ENCODE data around the gene WSCD2.

Gene WSCD2

DNA sequence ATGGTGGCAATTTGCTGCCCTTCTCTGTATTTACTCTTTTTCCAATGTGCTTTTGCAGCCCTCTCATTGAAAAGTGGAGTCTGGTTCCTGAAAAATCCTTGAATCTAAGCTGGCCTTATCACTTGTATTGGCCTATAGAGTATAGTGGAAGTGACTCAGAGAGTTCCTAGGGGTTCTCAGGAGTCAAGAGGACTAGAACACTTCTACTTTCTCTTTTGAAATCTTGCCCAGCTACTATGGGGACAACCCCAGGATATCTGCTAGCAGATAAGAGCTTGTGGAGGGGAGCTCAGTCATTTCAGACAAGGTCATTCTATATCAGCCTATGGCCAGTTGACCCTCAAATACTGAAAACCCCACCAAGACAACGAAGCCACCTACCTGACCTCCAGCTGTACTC lies 26.7 kb upstream of the WSCD2 start:
- Mint-ChIP-seq H3K27ac (no peak overlapping the region), H3K4me1 (no peaks in the 10 kb centered on the region), H3K9me3 (no peaks in the 10 kb centered on the region), H3K27me3 (ENCODE audit: low read depth) (peaks cover 17% of the 10 kb centered on the region), H3K36me3 (ENCODE audit: low read depth) (no peaks in the 10 kb centered on the region), H3K4me3 (no peak overlapping the region)
- no peak for TF ChIP-seq CTCF (IDR thresholded peaks at IDR 0.05; ENCODE audit: unreplicated experiment in 3 of 3)

GRCh38 chr12:108103087-108103486 lies 26.0 kb upstream of the WSCD2 start:
- Mint-ChIP-seq H3K27me3 (ENCODE audit: low read depth) (peaks cover 15% of the 10 kb centered on the region), H3K27ac (no peak overlapping the region), H3K36me3 (ENCODE audit: low read depth) (no peaks in the 10 kb centered on the region), H3K4me1 (no peaks in the 10 kb centered on the region), H3K9me3 (no peaks in the 10 kb centered on the region), H3K4me3 (no peak overlapping the region)
- no peak for TF ChIP-seq CTCF (IDR thresholded peaks at IDR 0.05; ENCODE audit: unreplicated experiment in 3 of 3)

- no peak overlapping the region for H3K27ac Mint-ChIP-seq
- no peaks in the 10 kb centered on the region for H3K36me3 Mint-ChIP-seq (ENCODE audit: low read depth)
- no peaks in the 10 kb centered on the region for H3K4me1 Mint-ChIP-seq
- TF ChIP-seq CTCF (IDR thresholded peaks at IDR 0.05; ENCODE audit: unreplicated experiment in 3 of 3) = no peak
- H3K27me3 Mint-ChIP-seq (ENCODE audit: low read depth) = peaks cover 10% of the 10 kb centered on the region
- H3K9me3 Mint-ChIP-seq = no peaks in the 10 kb centered on the region
- no peak overlapping the region for H3K4me3 Mint-ChIP-seq
Observed at GRCh38 chr12:108103517-108103916, 25.6 kb upstream of the WSCD2 start.

DNA sequence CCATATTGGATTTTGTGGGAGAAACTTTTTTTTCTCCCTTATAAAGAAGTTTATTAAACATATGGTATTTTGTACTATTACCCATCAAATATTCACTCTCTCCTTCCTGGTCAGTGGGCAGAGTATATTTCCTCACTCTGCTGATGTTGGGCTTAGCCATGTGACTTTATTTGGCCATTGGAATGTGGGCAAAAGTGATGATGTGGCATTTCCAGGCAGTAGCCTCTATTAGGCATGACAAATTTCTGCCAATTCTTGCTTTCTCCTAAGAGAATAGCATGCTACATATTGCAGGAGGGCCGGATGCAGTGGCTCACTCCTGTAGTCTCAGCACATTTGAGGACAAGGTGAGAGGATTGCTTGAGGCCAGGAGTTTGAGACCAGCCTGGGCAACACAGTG lies 24.4 kb upstream of the WSCD2 start:
- H3K36me3 Mint-ChIP-seq (ENCODE audit: low read depth) = no peaks in the 10 kb centered on the region
- H3K27me3 Mint-ChIP-seq (ENCODE audit: low read depth) = peaks cover 5% of the 10 kb centered on the region
- H3K27ac Mint-ChIP-seq = no peak overlapping the region
- H3K4me1 Mint-ChIP-seq = no peaks in the 10 kb centered on the region
- no peak for TF ChIP-seq CTCF (IDR thresholded peaks at IDR 0.05; ENCODE audit: unreplicated experiment in 3 of 3)
- H3K4me3 Mint-ChIP-seq = no peak overlapping the region
- H3K9me3 Mint-ChIP-seq = no peaks in the 10 kb centered on the region

DNA sequence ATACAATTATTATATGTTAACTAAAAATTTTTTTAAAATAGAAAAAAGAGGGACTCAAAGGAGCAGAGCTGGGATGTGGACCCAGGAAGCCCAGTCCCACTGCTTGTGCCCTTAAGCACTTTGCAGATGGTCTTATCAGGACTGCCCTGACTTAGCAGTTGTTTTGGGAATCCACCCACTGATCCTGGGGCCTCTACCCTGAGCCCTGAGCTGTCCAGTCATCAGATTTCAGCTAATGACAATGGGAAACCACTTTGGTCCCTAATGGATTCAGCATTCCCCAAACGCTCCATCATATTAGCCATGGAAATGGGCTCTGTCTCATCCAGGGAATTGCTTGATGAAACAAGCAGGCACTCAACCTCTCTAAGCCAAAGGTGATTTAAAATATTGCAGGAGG lies 22.5 kb upstream of the WSCD2 start:
- no peak overlapping the region for H3K4me3 Mint-ChIP-seq
- no peaks in the 10 kb centered on the region for H3K9me3 Mint-ChIP-seq
- H3K36me3 Mint-ChIP-seq (ENCODE audit: low read depth) = no peaks in the 10 kb centered on the region
- H3K27ac Mint-ChIP-seq = no peak overlapping the region
- no peak for TF ChIP-seq CTCF (IDR thresholded peaks at IDR 0.05; ENCODE audit: unreplicated experiment in 3 of 3)
- H3K27me3 Mint-ChIP-seq (ENCODE audit: low read depth) = peaks cover 8% of the 10 kb centered on the region
- H3K4me1 Mint-ChIP-seq = no peaks in the 10 kb centered on the region

DNA sequence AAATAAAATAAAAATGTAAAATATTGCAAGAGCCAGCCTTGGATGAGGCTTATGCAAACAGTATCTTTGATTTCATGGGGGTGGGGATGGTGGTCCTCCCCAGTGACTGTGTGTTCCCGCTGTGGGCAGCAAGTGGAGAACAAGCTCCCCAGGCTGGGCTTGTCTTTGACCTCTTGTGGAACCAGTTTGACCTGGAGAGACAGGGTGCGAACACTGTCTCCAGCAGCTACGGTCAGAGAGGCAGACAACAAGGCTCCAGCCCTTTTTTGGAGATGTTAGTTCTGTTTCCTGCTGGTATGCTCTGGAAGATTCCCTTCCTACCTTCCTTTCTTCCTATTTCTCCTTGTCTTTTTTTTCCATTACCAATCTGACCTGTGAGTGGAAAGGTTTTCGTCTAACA lies 21.8 kb upstream of the WSCD2 start:
- H3K27me3 Mint-ChIP-seq (ENCODE audit: low read depth) = peaks cover 8% of the 10 kb centered on the region
- H3K9me3 Mint-ChIP-seq = no peaks in the 10 kb centered on the region
- H3K27ac Mint-ChIP-seq = no peak overlapping the region
- TF ChIP-seq CTCF (IDR thresholded peaks at IDR 0.05; ENCODE audit: unreplicated experiment in 3 of 3) = no peak
- no peaks in the 10 kb centered on the region for H3K36me3 Mint-ChIP-seq (ENCODE audit: low read depth)
- peaks cover under 1% of the 10 kb centered on the region for H3K4me1 Mint-ChIP-seq
- H3K4me3 Mint-ChIP-seq = no peak overlapping the region
